ENCODE data around the gene POFUT2. TPM values are rescaled to one million over a fixed set of nuclear protein-coding genes. Genes with fewer than 3 reads are reported as not detected.
A peak's percentile ranks its signal among the peaks of the same experiment; 100 is the strongest.

Gene POFUT2
- polyA plus RNA-seq, 2 of the 4 experiments (the other 2 are of a cell fraction): 10.7 to 16.6 TPM

- H3K4me1 ChIP-seq: peaks cover 20% of the 10 kb centered on the region
- ATAC-seq (no peak), FAIRE-seq (no peak), DNase-seq (ENCODE audit: low read depth in 1 of 2, low spot score in 1 of 2) (no peak)
- no peak overlapping the region for H3K4me2 ChIP-seq
- WGBS (ENCODE audit: missing lambda C conversion rate): 72% methylated on average over 14 of the region's 14 CpGs
- ChIA-PET CTCF (interaction anchor here (0.8 to 8.3 kb wide), 13 partner anchors 14 to 169 kb away, joined by 3 to 97 read pairs (median 5); no protein-coding TSS in a partner anchor), POLR2A (no interaction called here)
- no peaks in the 10 kb centered on the region for H3K9me3 ChIP-seq
- no peak for TF ChIP-seq FOSB (CRISPR knock-in tag; IDR thresholded peaks at IDR 0.05)
- TF ChIP-seq PHF8 (IDR thresholded peaks at IDR 0.05; ENCODE audit: borderline replicate concordance, low read depth): no peak
- no peak for TF ChIP-seq MYC (IDR thresholded peaks at IDR 0.05; ENCODE audit: borderline replicate concordance, low read length)
- TF ChIP-seq ESRRA (IDR thresholded peaks at IDR 0.05; ENCODE audit: borderline replicate concordance, low read length): no peak
- no peak for TF ChIP-seq EHMT2 (IDR thresholded peaks at IDR 0.05; ENCODE audit: low read depth)
- TF ChIP-seq, protein P1, sequence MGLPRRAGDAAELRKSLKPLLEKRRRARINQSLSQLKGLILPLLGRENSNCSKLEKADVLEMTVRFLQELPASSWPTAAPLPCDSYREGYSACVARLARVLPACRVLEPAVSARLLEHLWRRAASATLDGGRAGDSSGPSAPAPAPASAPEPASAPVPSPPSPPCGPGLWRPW (IDR thresholded peaks at IDR 0.05): no peak
- TF ChIP-seq, protein P2, sequence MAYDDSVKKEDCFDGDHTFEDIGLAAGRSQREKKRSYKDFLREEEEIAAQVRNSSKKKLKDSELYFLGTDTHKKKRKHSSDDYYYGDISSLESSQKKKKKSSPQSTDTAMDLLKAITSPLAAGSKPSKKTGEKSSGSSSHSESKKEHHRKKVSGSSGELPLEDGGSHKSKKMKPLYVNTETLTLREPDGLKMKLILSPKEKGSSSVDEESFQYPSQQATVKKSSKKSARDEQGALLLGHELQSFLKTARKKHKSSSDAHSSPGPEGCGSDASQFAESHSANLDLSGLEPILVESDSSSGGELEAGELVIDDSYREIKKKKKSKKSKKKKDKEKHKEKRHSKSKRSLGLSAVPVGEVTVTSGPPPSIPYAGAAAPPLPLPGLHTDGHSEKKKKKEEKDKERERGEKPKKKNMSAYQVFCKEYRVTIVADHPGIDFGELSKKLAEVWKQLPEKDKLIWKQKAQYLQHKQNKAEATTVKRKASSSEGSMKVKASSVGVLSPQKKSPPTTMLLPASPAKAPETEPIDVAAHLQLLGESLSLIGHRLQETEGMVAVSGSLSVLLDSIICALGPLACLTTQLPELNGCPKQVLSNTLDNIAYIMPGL (CRISPR knock-in tag; IDR thresholded peaks at IDR 0.05; ENCODE audit: borderline replicate concordance): no peak
- TF ChIP-seq ZNF302 (CRISPR knock-in tag; IDR thresholded peaks at IDR 0.05): no peak
- TF ChIP-seq MAX (IDR thresholded peaks at IDR 0.05): no peak
- no peak for TF ChIP-seq CHD4 (IDR thresholded peaks at IDR 0.05; ENCODE audit: borderline replicate concordance)
- no peak for TF ChIP-seq PBX3 (IDR thresholded peaks at IDR 0.05)
- no peak overlapping the region; a peak in 1 of 6 replicates for H3K27ac ChIP-seq
- no peak overlapping the region for H3K4me3 ChIP-seq
Observed at GRCh38 chr21:45290948-45291612, 3.4 kb upstream of the POFUT2 start.

DNA sequence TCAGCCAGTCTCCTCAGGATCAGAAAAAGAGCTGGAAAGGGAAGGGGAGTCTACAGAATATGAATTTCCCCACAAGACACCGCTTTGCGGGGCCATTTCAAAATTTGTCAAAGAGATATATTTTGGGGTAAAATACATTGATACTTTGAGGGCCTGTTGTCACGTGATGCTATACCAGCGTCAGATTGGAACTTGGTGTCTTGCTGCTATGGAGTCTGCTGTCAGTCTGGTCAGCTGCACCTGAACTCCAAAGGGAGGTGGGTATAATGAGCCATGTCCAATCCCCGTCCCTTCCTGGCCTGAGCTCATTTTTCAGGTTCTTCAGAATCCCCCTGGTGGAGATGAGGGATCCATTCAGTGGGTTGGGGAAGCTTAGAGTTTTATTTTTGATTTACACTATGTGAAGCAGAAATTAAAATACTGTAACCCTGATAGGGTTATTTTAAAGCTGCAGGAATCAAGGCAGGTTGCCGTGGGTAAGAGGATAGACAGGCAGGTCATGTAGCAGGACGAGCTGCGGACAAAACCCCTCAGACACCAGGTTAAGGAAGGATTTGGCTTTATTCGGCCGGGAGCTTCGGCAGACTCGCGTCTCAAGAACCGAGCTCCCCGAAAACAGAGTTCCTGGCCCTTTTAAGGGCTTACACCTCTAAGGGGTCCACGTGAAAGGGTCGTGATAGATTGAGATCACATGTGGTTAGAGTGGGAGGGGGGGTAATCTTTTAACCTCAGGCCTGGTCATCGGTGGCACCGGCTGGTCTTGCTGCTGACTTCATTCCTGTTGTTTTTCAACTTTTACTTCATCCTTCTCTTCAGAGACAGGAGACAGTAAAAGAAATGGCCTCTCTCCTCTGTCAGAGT is 2.2 kb upstream of the POFUT2 start:
- H3K27ac ChIP-seq: no peak overlapping the region
- FAIRE-seq (no peak), ATAC-seq (no peak), DNase-seq (ENCODE audit: low read depth in 1 of 2, low spot score in 1 of 2) (peak; percentile 21 to 42)
- no peak overlapping the region for H3K4me2 ChIP-seq
- ChIA-PET POLR2A (interaction anchor here (0.7 kb wide), 1 partner anchor 74 kb away, joined by 4 read pairs; no protein-coding TSS in a partner anchor), CTCF (interaction anchor here (0.6 to 8.3 kb wide), 7 partner anchors 81 to 531 kb away, joined by 3 to 97 read pairs (median 5); no protein-coding TSS in a partner anchor)
- H3K4me1 ChIP-seq: peaks cover 20% of the 10 kb centered on the region
- no peak overlapping the region for H3K4me3 ChIP-seq
- 91% methylated on average over 19 of the region's 19 CpGs for WGBS (ENCODE audit: missing lambda C conversion rate)
- no peaks in the 10 kb centered on the region for H3K9me3 ChIP-seq
- no peak for TF ChIP-seq ELK1 (IDR thresholded peaks at IDR 0.05; ENCODE audit: low read depth, low read length)
- no peak for TF ChIP-seq TFCP2L1 (CRISPR knock-in tag; IDR thresholded peaks at IDR 0.05)
- TF ChIP-seq CHD4 (IDR thresholded peaks at IDR 0.05; ENCODE audit: borderline replicate concordance): no peak
- no peak for TF ChIP-seq ZSCAN20 (CRISPR knock-in tag; IDR thresholded peaks at IDR 0.05)
- no peak for TF ChIP-seq SREBF2 (IDR thresholded peaks at IDR 0.05)
- TF ChIP-seq CTCF (IDR thresholded peaks at IDR 0.05): no peak
- TF ChIP-seq, protein P3, sequence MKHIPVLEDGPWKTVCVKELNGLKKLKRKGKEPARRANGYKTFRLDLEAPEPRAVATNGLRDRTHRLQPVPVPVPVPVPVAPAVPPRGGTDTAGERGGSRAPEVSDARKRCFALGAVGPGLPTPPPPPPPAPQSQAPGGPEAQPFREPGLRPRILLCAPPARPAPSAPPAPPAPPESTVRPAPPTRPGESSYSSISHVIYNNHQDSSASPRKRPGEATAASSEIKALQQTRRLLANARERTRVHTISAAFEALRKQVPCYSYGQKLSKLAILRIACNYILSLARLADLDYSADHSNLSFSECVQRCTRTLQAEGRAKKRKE (CRISPR knock-in tag; IDR thresholded peaks at IDR 0.05; ENCODE audit: low read depth): no peak
- no peak for TF ChIP-seq FOSB (CRISPR knock-in tag; IDR thresholded peaks at IDR 0.05)
- no peak for TF ChIP-seq EHF (CRISPR knock-in tag; IDR thresholded peaks at IDR 0.05)
- TF ChIP-seq E2F6 (IDR thresholded peaks at IDR 0.05; ENCODE audit: borderline replicate concordance, low read depth): no peak
- TF ChIP-seq FOSL2 (IDR thresholded peaks at IDR 0.05): no peak
- no peak for TF ChIP-seq FOSL2 (CRISPR knock-in tag; IDR thresholded peaks at IDR 0.05)
- no peak for TF ChIP-seq PBX3 (IDR thresholded peaks at IDR 0.05)
- TF ChIP-seq HEYL (CRISPR knock-in tag; IDR thresholded peaks at IDR 0.05): no peak
- TF ChIP-seq ZC3H11A (IDR thresholded peaks at IDR 0.05): no peak
